ENCODE data around the gene CPED1.
"Not testable (repeated sequence)": the region's sequence is repeated elsewhere in the genome, so short reads cannot be mapped to it uniquely, and the experiment has no call there.

DNA sequence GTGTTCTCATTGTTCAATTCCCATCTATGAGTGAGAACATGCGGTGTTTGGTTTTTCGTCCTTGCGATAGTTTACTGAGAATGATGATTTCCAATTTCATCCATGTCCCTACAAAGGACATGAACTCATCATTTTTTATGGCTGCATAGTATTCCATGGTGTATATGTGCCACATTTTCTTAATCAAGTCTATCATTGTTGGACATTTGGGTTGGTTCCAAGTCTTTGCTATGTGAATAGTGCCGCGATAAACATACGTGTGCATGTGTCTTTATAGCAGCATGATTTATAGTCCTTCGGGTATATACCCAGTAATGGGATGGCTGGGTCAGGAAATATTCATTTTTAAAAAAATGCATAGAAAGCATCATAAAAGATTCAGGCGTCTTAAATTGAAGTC lies 4.9 kb upstream of the CPED1 start:
- TF ChIP-seq EP300 (conservative IDR thresholded peaks at IDR 0.05; ENCODE audit: poor library complexity, severe bottlenecking); CTCF (IDR thresholded peaks at IDR 0.05; ENCODE audit: poor library complexity, severe bottlenecking); POLR2AphosphoS5 (IDR thresholded peaks at IDR 0.05); TAF1 (IDR thresholded peaks at IDR 0.05; ENCODE audit: low read depth); EZH2 (IDR thresholded peaks at IDR 0.05; ENCODE audit: borderline replicate concordance, insufficient read depth, low read length, poor library complexity, severe bottlenecking); RAD21 (conservative IDR thresholded peaks at IDR 0.05): not testable (repeated sequence)
- TF ChIP-seq, protein P1, sequence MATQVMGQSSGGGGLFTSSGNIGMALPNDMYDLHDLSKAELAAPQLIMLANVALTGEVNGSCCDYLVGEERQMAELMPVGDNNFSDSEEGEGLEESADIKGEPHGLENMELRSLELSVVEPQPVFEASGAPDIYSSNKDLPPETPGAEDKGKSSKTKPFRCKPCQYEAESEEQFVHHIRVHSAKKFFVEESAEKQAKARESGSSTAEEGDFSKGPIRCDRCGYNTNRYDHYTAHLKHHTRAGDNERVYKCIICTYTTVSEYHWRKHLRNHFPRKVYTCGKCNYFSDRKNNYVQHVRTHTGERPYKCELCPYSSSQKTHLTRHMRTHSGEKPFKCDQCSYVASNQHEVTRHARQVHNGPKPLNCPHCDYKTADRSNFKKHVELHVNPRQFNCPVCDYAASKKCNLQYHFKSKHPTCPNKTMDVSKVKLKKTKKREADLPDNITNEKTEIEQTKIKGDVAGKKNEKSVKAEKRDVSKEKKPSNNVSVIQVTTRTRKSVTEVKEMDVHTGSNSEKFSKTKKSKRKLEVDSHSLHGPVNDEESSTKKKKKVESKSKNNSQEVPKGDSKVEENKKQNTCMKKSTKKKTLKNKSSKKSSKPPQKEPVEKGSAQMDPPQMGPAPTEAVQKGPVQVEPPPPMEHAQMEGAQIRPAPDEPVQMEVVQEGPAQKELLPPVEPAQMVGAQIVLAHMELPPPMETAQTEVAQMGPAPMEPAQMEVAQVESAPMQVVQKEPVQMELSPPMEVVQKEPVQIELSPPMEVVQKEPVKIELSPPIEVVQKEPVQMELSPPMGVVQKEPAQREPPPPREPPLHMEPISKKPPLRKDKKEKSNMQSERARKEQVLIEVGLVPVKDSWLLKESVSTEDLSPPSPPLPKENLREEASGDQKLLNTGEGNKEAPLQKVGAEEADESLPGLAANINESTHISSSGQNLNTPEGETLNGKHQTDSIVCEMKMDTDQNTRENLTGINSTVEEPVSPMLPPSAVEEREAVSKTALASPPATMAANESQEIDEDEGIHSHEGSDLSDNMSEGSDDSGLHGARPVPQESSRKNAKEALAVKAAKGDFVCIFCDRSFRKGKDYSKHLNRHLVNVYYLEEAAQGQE (IDR thresholded peaks at IDR 0.05; ENCODE audit: borderline replicate concordance) = not testable (repeated sequence)
